OCI-LY7 (cell line): ENCODE data around the gene SUSD4. TPM values are rescaled to one million over a fixed set of nuclear protein-coding genes. Genes with fewer than 3 reads are reported as not detected.

ENCODE experiments used
- BruUV-seq: library from RNA; stranded (reverse); fragments of 400-500 nt; replicated peaks from 2 replicates; lab custom pipeline; 2021; lab: Mats Ljungman, UMichigan
- CTCF ChIA-PET: fragments of 300-600 bp; sonication (Branson Sonifier 250); formaldehyde crosslinking; loops from one replicate; lab custom pipeline; 2022; ENCODE audit warnings: antibody characterized with exemption; ENCODE audit not compliant: unreplicated experiment; lab: Charles Lee
- POLR2A ChIA-PET: fragments of 300-600 bp; sonication (Branson Sonifier 250); formaldehyde crosslinking; loops from one replicate; lab custom pipeline; 2022; ENCODE audit warnings: antibody characterized with exemption; lab: Charles Lee
- DNase-seq: peaks from one replicate; pipeline ENCODE4 v3.0.0-alpha.2; 2015; ENCODE audit warnings: low spot score
- H2AFZ ChIP-seq: fragments of 200-600 bp; sonication (generic), shearing (Covaris generic); 2 replicates; pipeline ENCODE4 v1.6.1; 2014; ENCODE audit warnings: mild to moderate bottlenecking, antibody characterized with exemption, low read length, moderate library complexity
- H3K27ac ChIP-seq: fragments of 200-600 bp; sonication (generic); 2 replicates; pipeline ENCODE4 v1.5.1; 2014; ENCODE audit warnings: mixed run types, low read depth, mild to moderate bottlenecking, moderate library complexity, low read length, inconsistent platforms; ENCODE audit not compliant: poor library complexity, severe bottlenecking
- H3K36me3 ChIP-seq: fragments of 200-600 bp; sonication (generic); 2 replicates; pipeline ENCODE4 v1.6.1; 2014; ENCODE audit warnings: mild to moderate bottlenecking, antibody characterized with exemption, low read length, moderate library complexity, mixed read lengths; ENCODE audit not compliant: insufficient read depth
- H3K4me1 ChIP-seq: fragments of 200-600 bp; sonication (generic); 2 replicates; pipeline ENCODE4 v1.5.1; 2014; ENCODE audit warnings: mild to moderate bottlenecking, low read length; ENCODE audit not compliant: insufficient read depth, poor library complexity, severe bottlenecking
- H3K4me2 ChIP-seq: fragments of 200-600 bp; sonication (generic); 2 replicates; pipeline ENCODE4 v1.6.1; 2014; ENCODE audit warnings: mild to moderate bottlenecking, low read length
- H3K4me3 ChIP-seq: fragments of 200-600 bp; sonication (generic); 2 replicates; pipeline ENCODE4 v1.5.1; 2014; ENCODE audit warnings: mild to moderate bottlenecking, low read depth, low read length; ENCODE audit not compliant: poor library complexity, severe bottlenecking
- H3K79me2 ChIP-seq: fragments of 200-600 bp; sonication (generic); 2 replicates; pipeline ENCODE4 v1.6.1; 2016; ENCODE audit warnings: low read depth, mild to moderate bottlenecking, low read length, moderate library complexity, mixed read lengths; ENCODE audit not compliant: insufficient read depth
- H3K9me2 ChIP-seq: fragments of 200-600 bp; sonication (generic); 2 replicates; pipeline ENCODE4 v1.6.1; 2016; ENCODE audit warnings: mild to moderate bottlenecking, low read length, mixed read lengths; ENCODE audit not compliant: insufficient read depth
- H3K9me3 ChIP-seq: fragments of 200-600 bp; sonication (generic); 2 replicates; pipeline ENCODE4 v1.6.1; 2014; ENCODE audit warnings: mild to moderate bottlenecking, mixed run types, low read length, mixed read lengths
- H4K20me1 ChIP-seq: fragments of 200-600 bp; sonication (generic); 2 replicates; pipeline ENCODE4 v1.6.1; 2014; ENCODE audit warnings: mild to moderate bottlenecking, antibody characterized with exemption, low read length, moderate library complexity, mixed read lengths; ENCODE audit not compliant: insufficient read depth
- EZH2phosphoT487 ChIP-seq: fragments of 200-600 bp; sonication (generic); IDR thresholded peaks from 2 replicates; pipeline ENCODE4 v1.6.1; 2018; ENCODE audit warnings: low read depth, borderline replicate concordance, mild to moderate bottlenecking, mixed run types, antibody characterized with exemption, low read length, moderate library complexity, mixed read lengths
- intact Hi-C: fragments of 100-400 bp; cut with micrococcal nuclease; formaldehyde crosslinking; loops from one replicate; pipeline ENCODE4 v1.10.0; 2022; ENCODE audit not compliant: unreplicated experiment
- total RNA-seq, 2 experiments: library from RNA; depleted of rRNA in 1 of 2; stranded (reverse); fragments of >200 nt in 1 of 2; shearing (Covaris generic) in 1 of 2; gene quantifications; 2 replicates each; pipeline ENCODE4 v1.2.3, GENCODE V29; 2014 to 2022
- TF ChIP-seq, protein P1 (sequence below): fragments of 200-600 bp; sonication (generic); conservative IDR thresholded peaks from 2 replicates; pipeline ENCODE4 v1.5.1; 2014; ENCODE audit warnings: mild to moderate bottlenecking, antibody characterized with exemption, low read length, moderate library complexity, mixed read lengths

Gene SUSD4
- total RNA-seq, 2 experiments from 2014 or later: 0.42 TPM; not detected in 1

DNA sequence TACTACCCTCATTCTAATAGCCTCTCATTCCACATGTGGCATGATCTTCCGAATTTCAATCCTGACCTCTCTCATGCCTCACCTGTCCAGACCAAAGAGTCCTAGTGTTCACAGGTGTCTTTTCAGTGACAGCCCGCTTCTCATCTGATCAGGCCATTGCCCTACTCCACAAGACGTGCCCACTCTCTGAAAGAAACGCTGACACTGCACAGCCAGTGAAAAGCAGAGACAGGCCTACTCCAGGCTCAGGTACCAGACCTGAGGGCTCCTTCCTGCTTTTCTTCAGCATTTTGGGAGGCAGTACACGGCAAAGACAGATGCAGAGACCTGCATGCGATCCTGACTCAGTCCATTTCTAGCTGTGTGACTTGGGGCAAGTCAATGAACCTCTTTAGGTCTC is 43.0 kb downstream of the SUSD4 start:
- no TSS peak for BruUV-seq
- no peaks in the 10 kb centered on the region for H4K20me1 ChIP-seq
- POLR2A ChIA-PET: no interaction called here
- H2AFZ ChIP-seq: no peak overlapping the region
- TF ChIP-seq, protein P1, sequence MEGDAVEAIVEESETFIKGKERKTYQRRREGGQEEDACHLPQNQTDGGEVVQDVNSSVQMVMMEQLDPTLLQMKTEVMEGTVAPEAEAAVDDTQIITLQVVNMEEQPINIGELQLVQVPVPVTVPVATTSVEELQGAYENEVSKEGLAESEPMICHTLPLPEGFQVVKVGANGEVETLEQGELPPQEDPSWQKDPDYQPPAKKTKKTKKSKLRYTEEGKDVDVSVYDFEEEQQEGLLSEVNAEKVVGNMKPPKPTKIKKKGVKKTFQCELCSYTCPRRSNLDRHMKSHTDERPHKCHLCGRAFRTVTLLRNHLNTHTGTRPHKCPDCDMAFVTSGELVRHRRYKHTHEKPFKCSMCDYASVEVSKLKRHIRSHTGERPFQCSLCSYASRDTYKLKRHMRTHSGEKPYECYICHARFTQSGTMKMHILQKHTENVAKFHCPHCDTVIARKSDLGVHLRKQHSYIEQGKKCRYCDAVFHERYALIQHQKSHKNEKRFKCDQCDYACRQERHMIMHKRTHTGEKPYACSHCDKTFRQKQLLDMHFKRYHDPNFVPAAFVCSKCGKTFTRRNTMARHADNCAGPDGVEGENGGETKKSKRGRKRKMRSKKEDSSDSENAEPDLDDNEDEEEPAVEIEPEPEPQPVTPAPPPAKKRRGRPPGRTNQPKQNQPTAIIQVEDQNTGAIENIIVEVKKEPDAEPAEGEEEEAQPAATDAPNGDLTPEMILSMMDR: no peak
- TF ChIP-seq EZH2phosphoT487: no peak
- no peaks in the 10 kb centered on the region for H3K9me2 ChIP-seq
- CTCF ChIA-PET: no interaction called here
- H3K36me3 ChIP-seq: no peaks in the 10 kb centered on the region
- intact Hi-C loops: no loop called here
- H3K9me3 ChIP-seq: no peaks in the 10 kb centered on the region
- H3K4me3 ChIP-seq: no peak overlapping the region
- no peaks in the 10 kb centered on the region for H3K79me2 ChIP-seq
- no peak overlapping the region for H3K27ac ChIP-seq
- H3K4me1 ChIP-seq: no peaks in the 10 kb centered on the region
- H3K4me2 ChIP-seq: no peak overlapping the region
- no peak for DNase-seq

DNA sequence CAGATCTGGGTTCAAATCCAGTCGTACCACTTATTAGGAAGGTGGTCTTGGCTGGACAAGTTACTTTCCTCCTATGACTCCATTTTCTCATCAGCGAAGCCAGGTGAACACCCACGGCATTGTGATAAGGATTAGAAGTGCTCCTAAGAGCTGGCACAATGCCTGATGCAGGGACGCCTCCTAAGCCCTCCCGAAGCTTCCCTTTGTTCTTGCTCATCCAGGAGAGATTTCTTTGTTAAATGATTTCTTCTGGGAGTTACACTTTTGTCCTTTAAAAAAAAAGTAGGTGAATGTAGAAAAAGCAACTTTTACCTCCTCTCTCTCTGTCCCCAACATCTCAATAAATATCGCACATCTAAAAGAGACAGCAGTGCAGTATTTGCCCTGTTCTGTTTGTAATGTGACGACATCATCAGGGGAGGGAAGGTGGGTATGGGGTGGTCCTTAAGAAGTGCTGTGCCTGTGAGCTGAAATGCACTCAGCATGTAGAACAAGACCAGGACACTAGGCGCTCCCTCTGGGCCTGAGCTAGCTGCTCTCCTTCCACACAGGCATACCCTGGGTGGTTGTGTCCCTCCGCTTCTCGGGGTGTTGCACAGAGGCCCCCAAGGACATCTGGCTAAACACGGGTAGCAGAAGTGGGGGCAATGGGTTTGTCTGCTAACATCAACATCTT is 43.9 kb downstream of the SUSD4 start:
- CTCF ChIA-PET: no interaction called here
- Histone ChIP-seq H2AFZ (no peak overlapping the region), H3K9me3 (no peaks in the 10 kb centered on the region), H3K27ac (no peak overlapping the region), H3K4me1 (no peaks in the 10 kb centered on the region), H3K36me3 (no peaks in the 10 kb centered on the region), H3K4me2 (no peak overlapping the region), H4K20me1 (no peaks in the 10 kb centered on the region), H3K79me2 (no peaks in the 10 kb centered on the region), H3K9me2 (no peaks in the 10 kb centered on the region), H3K4me3 (no peak overlapping the region)
- no peak for TF ChIP-seq EZH2phosphoT487
- TF ChIP-seq, protein P1: no peak
- POLR2A ChIA-PET: interaction anchor here (0.6 kb wide), 1 partner anchor 29 kb away, joined by 3 read pairs; no protein-coding TSS in a partner anchor
- intact Hi-C loops: no loop called here
- BruUV-seq: no TSS peak
- no peak for DNase-seq

DNA sequence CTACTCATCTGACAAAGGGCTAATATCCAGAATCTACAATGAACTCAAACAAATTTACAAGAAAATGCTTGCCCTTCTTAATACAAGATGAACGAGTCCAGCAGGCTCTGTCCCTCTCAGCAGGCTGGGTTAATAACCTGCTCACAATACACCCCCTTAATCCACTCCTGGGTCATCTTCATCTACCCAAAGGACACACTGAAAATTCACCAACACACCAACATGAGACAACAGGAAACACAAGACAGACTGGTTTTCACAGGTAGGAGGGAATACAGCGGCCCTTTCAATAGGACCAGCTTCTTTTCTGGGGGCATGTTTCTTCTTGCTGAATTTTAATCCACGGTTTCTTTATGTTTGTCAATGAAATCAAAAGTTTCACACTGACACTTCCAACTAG is 44.6 kb downstream of the SUSD4 start:
- POLR2A ChIA-PET: interaction anchor here (0.6 kb wide), 1 partner anchor 29 kb away, joined by 3 read pairs; no protein-coding TSS in a partner anchor
- Histone ChIP-seq H3K4me1 (no peaks in the 10 kb centered on the region), H3K36me3 (no peaks in the 10 kb centered on the region), H3K4me2 (no peak overlapping the region), H3K4me3 (no peak overlapping the region), H2AFZ (no peak overlapping the region), H3K27ac (no peak overlapping the region), H3K9me2 (no peaks in the 10 kb centered on the region), H3K79me2 (no peaks in the 10 kb centered on the region), H3K9me3 (no peaks in the 10 kb centered on the region), H4K20me1 (no peaks in the 10 kb centered on the region)
- BruUV-seq: no TSS peak
- CTCF ChIA-PET: no interaction called here
- DNase-seq: no peak
- TF ChIP-seq EZH2phosphoT487: no peak
- intact Hi-C loops: no loop called here
